WTC11 (cell line): ENCODE results near the gene KCNT2. TPM values are rescaled to one million over a fixed set of nuclear protein-coding genes. Genes with fewer than 3 reads are reported as not detected.

ENCODE experiments used
- ATAC-seq: fragments of 200-7000 bp; cut with Tn5 transposase; 2 replicates; pipeline ENCODE4 v1.10.0; 2021; ENCODE audit warnings: mild to moderate bottlenecking, moderate library complexity
- CTCF ChIA-PET: fragments of 300-600 bp; sonication (Branson Sonifier 250); formaldehyde crosslinking; loops from one replicate; lab custom pipeline; 2021; ENCODE audit warnings: antibody characterized with exemption; lab: Charles Lee
- POLR2A ChIA-PET: fragments of 350-600 bp; sonication (Branson Sonifier 250); formaldehyde crosslinking; loops from one replicate; lab custom pipeline; 2021; ENCODE audit warnings: antibody characterized with exemption; lab: Charles Lee
- DNase-seq: peaks from one replicate; pipeline ENCODE4 v3.0.0; 2021; ENCODE audit warnings: low spot score
- H3K27ac Mint-ChIP-seq: 2 replicates; pipeline ENCODE4 v1.8.0; 2021; ENCODE audit warnings: mixed read lengths
- H3K27me3 Mint-ChIP-seq: 2 replicates; pipeline ENCODE4 v1.8.0; 2021; ENCODE audit warnings: low read depth, mild to moderate bottlenecking, moderate library complexity, mixed read lengths
- H3K36me3 Mint-ChIP-seq: 2 replicates; pipeline ENCODE4 v1.8.0; 2021; ENCODE audit warnings: mixed read lengths
- H3K4me1 Mint-ChIP-seq: 2 replicates; pipeline ENCODE4 v1.8.0; 2022; ENCODE audit warnings: mixed read lengths
- H3K4me3 Mint-ChIP-seq: 2 replicates; pipeline ENCODE4 v1.8.0; 2021; ENCODE audit warnings: mild to moderate bottlenecking, moderate library complexity, mixed read lengths
- H3K9me3 Mint-ChIP-seq: 2 replicates; pipeline ENCODE4 v1.8.0; 2021; ENCODE audit warnings: mixed read lengths
- CREB1 ChIP-seq: sonication (generic); formaldehyde crosslinking; IDR thresholded peaks from 2 replicates; pipeline ENCODE4 v1.8.0; 2023; ENCODE audit warnings: mild to moderate bottlenecking, missing genetic modification reagents
- E2F1 ChIP-seq: sonication (generic); formaldehyde crosslinking; IDR thresholded peaks from 2 replicates; pipeline ENCODE4 v1.8.0; 2022; ENCODE audit warnings: mild to moderate bottlenecking, missing genetic modification reagents
- FOXJ3 ChIP-seq: sonication (generic); formaldehyde crosslinking; IDR thresholded peaks from 2 replicates; pipeline ENCODE4 v1.9.0; 2021; ENCODE audit warnings: missing genetic modification reagents, mild to moderate bottlenecking, borderline replicate concordance
- NFE2L1 ChIP-seq: sonication (generic); formaldehyde crosslinking; IDR thresholded peaks from 2 replicates; pipeline ENCODE4 v1.8.1; 2023; ENCODE audit warnings: missing genetic modification reagents
- NR1H2 ChIP-seq: sonication (generic); formaldehyde crosslinking; IDR thresholded peaks from 2 replicates; pipeline ENCODE4 v1.9.0; 2021; ENCODE audit warnings: mild to moderate bottlenecking, moderate library complexity, missing genetic modification reagents
- ZNF138 ChIP-seq: sonication (generic); formaldehyde crosslinking; conservative IDR thresholded peaks from 2 replicates; pipeline ENCODE4 v1.8.1; 2022; ENCODE audit warnings: mild to moderate bottlenecking, moderate library complexity, missing genetic modification reagents
- ZNF423 ChIP-seq: fragments of 250-450 bp; sonication (Bioruptor Pico); IDR thresholded peaks from 2 replicates; pipeline ENCODE4 v2.1.2; 2022; ENCODE audit warnings: mild to moderate bottlenecking, moderate library complexity
- ZNF532 ChIP-seq: fragments of 250-450 bp; sonication (Bioruptor Pico); IDR thresholded peaks from 2 replicates; pipeline ENCODE4 v1.9.0; 2021; ENCODE audit warnings: mild to moderate bottlenecking, borderline replicate concordance
- total RNA-seq: library from RNA; stranded (reverse); gene quantifications from 3 replicates; pipeline ENCODE4 v1.2.3, GENCODE V29; 2021
- TF ChIP-seq, protein P1 (sequence below): sonication (generic); formaldehyde crosslinking; IDR thresholded peaks from 2 replicates; pipeline ENCODE4 v1.8.1; 2023; ENCODE audit warnings: mild to moderate bottlenecking, moderate library complexity, missing genetic modification reagents
- TF ChIP-seq, protein P2 (sequence below): sonication (generic); formaldehyde crosslinking; IDR thresholded peaks from 2 replicates; pipeline ENCODE4 v1.8.0; 2022; ENCODE audit warnings: missing genetic modification reagents

KCNT2 gene
- total RNA-seq, 1 experiment from 2014 or later, result 11.6 TPM

GRCh38 chr1:196214866-196215265 is 393.4 kb downstream of the KCNT2 start:
- ATAC-seq, result no peak
- DNase-seq, result no peak
- H3K27ac Mint-ChIP-seq, result peak overlapping the region; percentile 33; the same call in 1 of the 2 replicates
- TF ChIP-seq, protein P1, sequence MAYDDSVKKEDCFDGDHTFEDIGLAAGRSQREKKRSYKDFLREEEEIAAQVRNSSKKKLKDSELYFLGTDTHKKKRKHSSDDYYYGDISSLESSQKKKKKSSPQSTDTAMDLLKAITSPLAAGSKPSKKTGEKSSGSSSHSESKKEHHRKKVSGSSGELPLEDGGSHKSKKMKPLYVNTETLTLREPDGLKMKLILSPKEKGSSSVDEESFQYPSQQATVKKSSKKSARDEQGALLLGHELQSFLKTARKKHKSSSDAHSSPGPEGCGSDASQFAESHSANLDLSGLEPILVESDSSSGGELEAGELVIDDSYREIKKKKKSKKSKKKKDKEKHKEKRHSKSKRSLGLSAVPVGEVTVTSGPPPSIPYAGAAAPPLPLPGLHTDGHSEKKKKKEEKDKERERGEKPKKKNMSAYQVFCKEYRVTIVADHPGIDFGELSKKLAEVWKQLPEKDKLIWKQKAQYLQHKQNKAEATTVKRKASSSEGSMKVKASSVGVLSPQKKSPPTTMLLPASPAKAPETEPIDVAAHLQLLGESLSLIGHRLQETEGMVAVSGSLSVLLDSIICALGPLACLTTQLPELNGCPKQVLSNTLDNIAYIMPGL (CRISPR knock-in tag), result no peak
- no peaks in the 10 kb centered on the region for H3K27me3 Mint-ChIP-seq
- H3K4me1 Mint-ChIP-seq, result peaks cover 12% of the 10 kb centered on the region
- H3K4me3 Mint-ChIP-seq, result no peak overlapping the region
- ChIA-PET POLR2A (no interaction called here), CTCF (no interaction called here)
- H3K9me3 Mint-ChIP-seq, result no peaks in the 10 kb centered on the region
- no peaks in the 10 kb centered on the region for H3K36me3 Mint-ChIP-seq

GRCh38 chr1:196209983-196210382 is 398.3 kb downstream of the KCNT2 start:
- ChIA-PET POLR2A (no interaction called here), CTCF (no interaction called here)
- Mint-ChIP-seq H3K27me3 (no peaks in the 10 kb centered on the region), H3K4me3 (no peak overlapping the region), H3K4me1 (peaks cover 13% of the 10 kb centered on the region), H3K36me3 (peaks cover 4% of the 10 kb centered on the region; the same call in 1 of the 2 replicates), H3K27ac (no peak overlapping the region), H3K9me3 (peaks cover 14% of the 10 kb centered on the region)
- DNase-seq, result no peak
- ATAC-seq, result no peak
- TF ChIP-seq CREB1 (CRISPR knock-in tag) (no peak), ZNF423 (CRISPR knock-in tag) (no peak), NR1H2 (no peak), FOXJ3 (CRISPR knock-in tag) (no peak), ZNF138 (CRISPR knock-in tag) (no peak), NFE2L1 (CRISPR knock-in tag) (no peak), E2F1 (CRISPR knock-in tag) (no peak)
- TF ChIP-seq, protein P2, sequence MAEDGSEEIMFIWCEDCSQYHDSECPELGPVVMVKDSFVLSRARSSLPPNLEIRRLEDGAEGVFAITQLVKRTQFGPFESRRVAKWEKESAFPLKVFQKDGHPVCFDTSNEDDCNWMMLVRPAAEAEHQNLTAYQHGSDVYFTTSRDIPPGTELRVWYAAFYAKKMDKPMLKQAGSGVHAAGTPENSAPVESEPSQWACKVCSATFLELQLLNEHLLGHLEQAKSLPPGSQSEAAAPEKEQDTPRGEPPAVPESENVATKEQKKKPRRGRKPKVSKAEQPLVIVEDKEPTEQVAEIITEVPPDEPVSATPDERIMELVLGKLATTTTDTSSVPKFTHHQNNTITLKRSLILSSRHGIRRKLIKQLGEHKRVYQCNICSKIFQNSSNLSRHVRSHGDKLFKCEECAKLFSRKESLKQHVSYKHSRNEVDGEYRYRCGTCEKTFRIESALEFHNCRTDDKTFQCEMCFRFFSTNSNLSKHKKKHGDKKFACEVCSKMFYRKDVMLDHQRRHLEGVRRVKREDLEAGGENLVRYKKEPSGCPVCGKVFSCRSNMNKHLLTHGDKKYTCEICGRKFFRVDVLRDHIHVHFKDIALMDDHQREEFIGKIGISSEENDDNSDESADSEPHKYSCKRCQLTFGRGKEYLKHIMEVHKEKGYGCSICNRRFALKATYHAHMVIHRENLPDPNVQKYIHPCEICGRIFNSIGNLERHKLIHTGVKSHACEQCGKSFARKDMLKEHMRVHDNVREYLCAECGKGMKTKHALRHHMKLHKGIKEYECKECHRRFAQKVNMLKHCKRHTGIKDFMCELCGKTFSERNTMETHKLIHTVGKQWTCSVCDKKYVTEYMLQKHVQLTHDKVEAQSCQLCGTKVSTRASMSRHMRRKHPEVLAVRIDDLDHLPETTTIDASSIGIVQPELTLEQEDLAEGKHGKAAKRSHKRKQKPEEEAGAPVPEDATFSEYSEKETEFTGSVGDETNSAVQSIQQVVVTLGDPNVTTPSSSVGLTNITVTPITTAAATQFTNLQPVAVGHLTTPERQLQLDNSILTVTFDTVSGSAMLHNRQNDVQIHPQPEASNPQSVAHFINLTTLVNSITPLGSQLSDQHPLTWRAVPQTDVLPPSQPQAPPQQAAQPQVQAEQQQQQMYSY (CRISPR knock-in tag), result no peak

GRCh38 chr1:196209265-196209664 is 399.0 kb downstream of the KCNT2 start:
- Mint-ChIP-seq H3K9me3 (peaks cover 14% of the 10 kb centered on the region), H3K4me3 (no peak overlapping the region)
- DNase-seq, result no peak
- no peak for TF ChIP-seq ZNF532
- TF ChIP-seq, all 79 proteins: peak for 0
- no peak overlapping the region for H3K27ac Mint-ChIP-seq
- peaks cover 9% of the 10 kb centered on the region for H3K4me1 Mint-ChIP-seq
- ATAC-seq, result no peak
- CTCF ChIA-PET, result no interaction called here
- H3K27me3 Mint-ChIP-seq, result no peaks in the 10 kb centered on the region
- POLR2A ChIA-PET, result no interaction called here
- peaks cover 4% of the 10 kb centered on the region; the same call in 1 of the 2 replicates for H3K36me3 Mint-ChIP-seq
